GM11168 (cell line): ENCODE data around the gene KRCC1.

Experiments used
- in situ Hi-C: fragments of 300-500 bp; cut with MboI; formaldehyde crosslinking; loops from one replicate; pipeline ENCODE4 v1.12.0; 2022; ENCODE audit warnings: low sequenced_read_pairs; ENCODE audit not compliant: unreplicated experiment

Gene KRCC1

GRCh38 chr2:88055371-88056128 is at the start of gene KRCC1:
Gene KRCC1 (minus strand): TSS chr2:88055783. CDS start chr2:88028563, 27,220 bp downstream.
- in situ Hi-C loops, result loop anchor here (5.0 kb wide), 1 partner anchor 102 kb away; no protein-coding TSS in a partner anchor

GRCh38 chr2:88100489-88100858 is 44.9 kb upstream of the KRCC1 start:
- in situ Hi-C loops, result no loop called here

- in situ Hi-C loops, result no loop called here
Observed at GRCh38 chr2:88099798-88100488, 44.4 kb upstream of the KRCC1 start.

GRCh38 chr2:88098558-88098900 is 42.9 kb upstream of the KRCC1 start:
- in situ Hi-C loops, result no loop called here

GRCh38 chr2:88097891-88098557 is 42.4 kb upstream of the KRCC1 start:
- in situ Hi-C loops, result no loop called here

- in situ Hi-C loops, result no loop called here
Observed at GRCh38 chr2:88097192-88097591, 41.6 kb upstream of the KRCC1 start.

- in situ Hi-C loops, result no loop called here
Observed at GRCh38 chr2:88096708-88097107, 41.1 kb upstream of the KRCC1 start.

GRCh38 chr2:88095022-88095421 is 39.4 kb upstream of the KRCC1 start:
- in situ Hi-C loops, result no loop called here

- in situ Hi-C loops, result no loop called here
Observed at GRCh38 chr2:88092773-88093172, 37.2 kb upstream of the KRCC1 start.

GRCh38 chr2:88091943-88092342 is 36.4 kb upstream of the KRCC1 start:
- in situ Hi-C loops, result no loop called here

- in situ Hi-C loops, result no loop called here
Observed at GRCh38 chr2:88090446-88091283, 35.1 kb upstream of the KRCC1 start.

- in situ Hi-C loops, result no loop called here
Observed at GRCh38 chr2:88088999-88089398, 33.4 kb upstream of the KRCC1 start.

- in situ Hi-C loops, result no loop called here
Observed at GRCh38 chr2:88087763-88088162, 32.2 kb upstream of the KRCC1 start.

GRCh38 chr2:88087073-88087472 is 31.5 kb upstream of the KRCC1 start:
- in situ Hi-C loops, result no loop called here

GRCh38 chr2:88086401-88086800 is 30.8 kb upstream of the KRCC1 start:
- in situ Hi-C loops, result no loop called here

- in situ Hi-C loops, result no loop called here
Observed at GRCh38 chr2:88085602-88086001, 30.0 kb upstream of the KRCC1 start.

GRCh38 chr2:88085099-88085498 is 29.5 kb upstream of the KRCC1 start:
- in situ Hi-C loops, result no loop called here

GRCh38 chr2:88082781-88083180 is 27.2 kb upstream of the KRCC1 start:
- in situ Hi-C loops, result no loop called here

- in situ Hi-C loops, result no loop called here
Observed at GRCh38 chr2:88081924-88082608, 26.5 kb upstream of the KRCC1 start.

GRCh38 chr2:88080545-88080944 is 25.0 kb upstream of the KRCC1 start:
- in situ Hi-C loops, result no loop called here
